ENCODE results near the gene ASCL5. TPM values are rescaled to one million over a fixed set of nuclear protein-coding genes. Genes with fewer than 3 reads are reported as not detected.

Gene ASCL5
- total RNA-seq, 2 donors from 2014 or later, result 1.2 to 1.8 TPM

- H3K4me1 Mint-ChIP-seq, result peaks cover 10% of the 10 kb centered on the region
- H3K9ac ChIP-seq (ENCODE audit: extremely low read depth, low read length, poor library complexity, severe bottlenecking), result no peak overlapping the region
- H3K27ac Mint-ChIP-seq, result no peak overlapping the region
- no peak for DNase-seq
- peaks cover 4% of the 10 kb centered on the region for H3K9me3 Mint-ChIP-seq
- no peaks in the 10 kb centered on the region for H3K27me3 ChIP-seq (ENCODE audit: control insufficient read depth, insufficient read depth, low read length, poor library complexity, severe bottlenecking)
- no peak overlapping the region for H3K27ac ChIP-seq (ENCODE audit: low read depth, low read length)
- peaks cover 8% of the 10 kb centered on the region for H3K27me3 Mint-ChIP-seq (ENCODE audit: insufficient read depth)
- no peaks in the 10 kb centered on the region for H3K9me3 ChIP-seq (ENCODE audit: control insufficient read depth, low read length)
- H3K4me3 Mint-ChIP-seq, result no peak overlapping the region
- H3K36me3 ChIP-seq (ENCODE audit: control insufficient read depth, insufficient read depth, low read length), result no peaks in the 10 kb centered on the region
- H3K4me3 ChIP-seq (ENCODE audit: low read length), result no peak overlapping the region
- TF ChIP-seq, protein P1, sequence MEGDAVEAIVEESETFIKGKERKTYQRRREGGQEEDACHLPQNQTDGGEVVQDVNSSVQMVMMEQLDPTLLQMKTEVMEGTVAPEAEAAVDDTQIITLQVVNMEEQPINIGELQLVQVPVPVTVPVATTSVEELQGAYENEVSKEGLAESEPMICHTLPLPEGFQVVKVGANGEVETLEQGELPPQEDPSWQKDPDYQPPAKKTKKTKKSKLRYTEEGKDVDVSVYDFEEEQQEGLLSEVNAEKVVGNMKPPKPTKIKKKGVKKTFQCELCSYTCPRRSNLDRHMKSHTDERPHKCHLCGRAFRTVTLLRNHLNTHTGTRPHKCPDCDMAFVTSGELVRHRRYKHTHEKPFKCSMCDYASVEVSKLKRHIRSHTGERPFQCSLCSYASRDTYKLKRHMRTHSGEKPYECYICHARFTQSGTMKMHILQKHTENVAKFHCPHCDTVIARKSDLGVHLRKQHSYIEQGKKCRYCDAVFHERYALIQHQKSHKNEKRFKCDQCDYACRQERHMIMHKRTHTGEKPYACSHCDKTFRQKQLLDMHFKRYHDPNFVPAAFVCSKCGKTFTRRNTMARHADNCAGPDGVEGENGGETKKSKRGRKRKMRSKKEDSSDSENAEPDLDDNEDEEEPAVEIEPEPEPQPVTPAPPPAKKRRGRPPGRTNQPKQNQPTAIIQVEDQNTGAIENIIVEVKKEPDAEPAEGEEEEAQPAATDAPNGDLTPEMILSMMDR (conservative IDR thresholded peaks at IDR 0.05), result no peak
- WGBS, 2 experiments (ENCODE audit: insufficient coverage in 1 of 2, insufficient read length in 1 of 2), result 90 to 93% methylated on average over 6 to 7 of the region's 7 CpGs
- no peaks in the 10 kb centered on the region for H3K4me1 ChIP-seq (ENCODE audit: control insufficient read depth, insufficient read depth, low read length)
- H3K36me3 Mint-ChIP-seq (ENCODE audit: low read depth), result no peaks in the 10 kb centered on the region
Observed at GRCh38 chr1:201125800-201126199, 1.2 kb downstream of the ASCL5 start.

GRCh38 chr1:201125019-201125418, 2.0 kb downstream of the ASCL5 start:
- Histone ChIP-seq H3K9me3 (ENCODE audit: control insufficient read depth, low read length) (no peaks in the 10 kb centered on the region), H3K4me1 (ENCODE audit: control insufficient read depth, insufficient read depth, low read length) (no peaks in the 10 kb centered on the region), H3K27ac (ENCODE audit: low read depth, low read length) (no peak overlapping the region), H3K27me3 (ENCODE audit: control insufficient read depth, insufficient read depth, low read length, poor library complexity, severe bottlenecking) (no peaks in the 10 kb centered on the region), H3K36me3 (ENCODE audit: control insufficient read depth, insufficient read depth, low read length) (no peaks in the 10 kb centered on the region), H3K9ac (ENCODE audit: extremely low read depth, low read length, poor library complexity, severe bottlenecking) (no peak overlapping the region), H3K4me3 (ENCODE audit: low read length) (no peak overlapping the region)
- Mint-ChIP-seq H3K4me1 (peaks cover 10% of the 10 kb centered on the region), H3K9me3 (peaks cover under 1% of the 10 kb centered on the region), H3K36me3 (ENCODE audit: low read depth) (no peaks in the 10 kb centered on the region), H3K27me3 (ENCODE audit: insufficient read depth) (peaks cover 8% of the 10 kb centered on the region), H3K4me3 (no peak overlapping the region), H3K27ac (no peak overlapping the region)
- no peak for DNase-seq
- 93 to 94% methylated on average over 9 of the region's 9 CpGs for WGBS, 2 experiments (ENCODE audit: insufficient coverage in 1 of 2, insufficient read length in 1 of 2)
- TF ChIP-seq, protein P1 (conservative IDR thresholded peaks at IDR 0.05), result no peak

DNA sequence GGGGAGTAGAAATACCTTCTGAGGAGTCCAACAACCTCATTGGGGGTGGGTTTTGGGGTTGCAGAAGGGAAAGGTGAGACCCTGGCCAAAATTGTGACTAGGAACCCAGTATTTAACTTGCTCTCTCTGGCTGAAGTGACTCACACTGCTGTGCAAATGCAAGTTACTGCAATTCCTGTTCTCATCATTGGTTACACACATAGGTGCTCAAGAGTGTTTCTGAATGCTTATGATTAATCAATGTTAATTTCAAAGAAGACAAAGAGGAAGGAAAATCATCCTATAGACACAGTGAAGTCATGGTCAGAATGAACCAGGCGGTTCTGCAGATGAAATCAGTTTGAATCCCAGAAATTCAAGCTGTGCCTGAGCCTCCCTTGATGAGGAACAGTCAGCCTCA, 3.1 kb downstream of the ASCL5 start:
- Mint-ChIP-seq H3K27ac (no peak overlapping the region), H3K4me1 (peaks cover 10% of the 10 kb centered on the region), H3K27me3 (ENCODE audit: insufficient read depth) (peaks cover 8% of the 10 kb centered on the region), H3K9me3 (no peaks in the 10 kb centered on the region), H3K4me3 (no peak overlapping the region), H3K36me3 (ENCODE audit: low read depth) (no peaks in the 10 kb centered on the region)
- Histone ChIP-seq H3K27ac (ENCODE audit: low read depth, low read length) (no peak overlapping the region), H3K36me3 (ENCODE audit: control insufficient read depth, insufficient read depth, low read length) (no peaks in the 10 kb centered on the region), H3K27me3 (ENCODE audit: control insufficient read depth, insufficient read depth, low read length, poor library complexity, severe bottlenecking) (no peaks in the 10 kb centered on the region), H3K9me3 (ENCODE audit: control insufficient read depth, low read length) (no peaks in the 10 kb centered on the region), H3K4me3 (ENCODE audit: low read length) (no peak overlapping the region), H3K4me1 (ENCODE audit: control insufficient read depth, insufficient read depth, low read length) (no peaks in the 10 kb centered on the region), H3K9ac (ENCODE audit: extremely low read depth, low read length, poor library complexity, severe bottlenecking) (no peak overlapping the region)
- 78 to 100% methylated on average over 1 of the region's 1 CpG for WGBS, 2 experiments (ENCODE audit: insufficient coverage in 1 of 2, insufficient read length in 1 of 2)
- TF ChIP-seq, protein P1 (conservative IDR thresholded peaks at IDR 0.05), result no peak
- DNase-seq, result no peak
